Glutamatergic neuron (in vitro differentiated cells): ENCODE measurements around the gene ALG14. TPM values are rescaled to one million over a fixed set of nuclear protein-coding genes. Genes with fewer than 3 reads are reported as not detected.
"Not testable (repeated sequence)": the region's sequence is repeated elsewhere in the genome, so short reads cannot be mapped to it uniquely, and the experiment has no call there.

Experiments
- DNase-seq: peaks from one replicate; pipeline ENCODE4 v3.0.0; 2022
- H3K27ac Mint-ChIP-seq: one replicate; pipeline ENCODE4 v1.8.0; 2020; ENCODE audit warnings: mild to moderate bottlenecking, mixed read lengths, inconsistent platforms; ENCODE audit not compliant: unreplicated experiment
- H3K27me3 Mint-ChIP-seq: one replicate; pipeline ENCODE4 v1.8.0; 2020; ENCODE audit warnings: mild to moderate bottlenecking, moderate library complexity, mixed read lengths, inconsistent platforms; ENCODE audit not compliant: unreplicated experiment
- H3K36me3 Mint-ChIP-seq: one replicate; pipeline ENCODE4 v1.8.0; 2020; ENCODE audit warnings: mild to moderate bottlenecking, mixed read lengths, inconsistent platforms; ENCODE audit not compliant: unreplicated experiment
- H3K4me1 Mint-ChIP-seq: one replicate; pipeline ENCODE4 v1.8.0; 2020; ENCODE audit warnings: mild to moderate bottlenecking, low read depth, mixed read lengths, inconsistent platforms; ENCODE audit not compliant: unreplicated experiment
- H3K4me3 Mint-ChIP-seq: one replicate; pipeline ENCODE4 v1.8.0; 2020; ENCODE audit warnings: mild to moderate bottlenecking, mixed read lengths, inconsistent platforms; ENCODE audit not compliant: unreplicated experiment
- H3K9me3 Mint-ChIP-seq: one replicate; pipeline ENCODE4 v1.8.0; 2020; ENCODE audit warnings: mild to moderate bottlenecking, moderate library complexity, mixed read lengths, inconsistent platforms; ENCODE audit not compliant: unreplicated experiment
- CTCF ChIP-seq: fragments of 200-600 bp; sonication (generic); IDR thresholded peaks from one replicate; pipeline ENCODE4 v1.5.0; 2021; ENCODE audit not compliant: partially characterized antibody, unreplicated experiment
- total RNA-seq: library from RNA; stranded (reverse); fragmentation: NEBNext Ultra II Directional; extraction: Animal tissue kit (Norgen Biotek cat#: 25700); gene quantifications from one replicate; pipeline ENCODE4 v1.2.1, GENCODE V29; 2021; ENCODE audit not compliant: unreplicated experiment

Gene ALG14
- total RNA-seq, 1 donor from 2014 or later: 4.7 TPM

- H3K27me3 Mint-ChIP-seq: peaks cover 3% of the 10 kb centered on the region
- no peak overlapping the region for H3K4me3 Mint-ChIP-seq
- no peaks in the 10 kb centered on the region for H3K4me1 Mint-ChIP-seq
- H3K9me3 Mint-ChIP-seq: no peaks in the 10 kb centered on the region
- no peak overlapping the region for H3K27ac Mint-ChIP-seq
- TF ChIP-seq CTCF: no peak
- peaks cover 1% of the 10 kb centered on the region for H3K36me3 Mint-ChIP-seq
- DNase-seq: no peak
These were observed 23.1 kb upstream of the ALG14 start for GRCh38 chr1:95095833-95096217.

GRCh38 chr1:95094923-95095322 is 22.2 kb upstream of the ALG14 start:
- Mint-ChIP-seq H3K27me3 (peaks cover 3% of the 10 kb centered on the region), H3K27ac (no peak overlapping the region), H3K9me3 (no peaks in the 10 kb centered on the region), H3K4me3 (no peak overlapping the region), H3K36me3 (peaks cover 5% of the 10 kb centered on the region), H3K4me1 (no peaks in the 10 kb centered on the region)
- no peak for TF ChIP-seq CTCF
- no peak for DNase-seq

- no peak for TF ChIP-seq CTCF
- Mint-ChIP-seq H3K9me3 (no peaks in the 10 kb centered on the region), H3K27me3 (peaks cover 5% of the 10 kb centered on the region), H3K36me3 (peaks cover 5% of the 10 kb centered on the region), H3K4me3 (no peak overlapping the region), H3K4me1 (no peaks in the 10 kb centered on the region), H3K27ac (no peak overlapping the region)
- no peak for DNase-seq
These were observed 20.5 kb upstream of the ALG14 start for GRCh38 chr1:95093296-95093695.

GRCh38 chr1:95092891-95093290 is 20.1 kb upstream of the ALG14 start:
- not testable (repeated sequence) for H3K27me3 Mint-ChIP-seq, DNase-seq, H3K4me1 Mint-ChIP-seq, H3K4me3 Mint-ChIP-seq, H3K9me3 Mint-ChIP-seq, H3K36me3 Mint-ChIP-seq, H3K27ac Mint-ChIP-seq

- not testable (repeated sequence) for H3K9me3 Mint-ChIP-seq, H3K4me3 Mint-ChIP-seq, H3K4me1 Mint-ChIP-seq, H3K27me3 Mint-ChIP-seq, DNase-seq, H3K27ac Mint-ChIP-seq, H3K36me3 Mint-ChIP-seq
These were observed 18.5 kb upstream of the ALG14 start for GRCh38 chr1:95091290-95091689.

GRCh38 chr1:95089650-95090287 is 17.0 kb upstream of the ALG14 start:
- no peak overlapping the region for H3K27ac Mint-ChIP-seq
- no peaks in the 10 kb centered on the region for H3K9me3 Mint-ChIP-seq
- no peak overlapping the region for H3K4me3 Mint-ChIP-seq
- no peak for TF ChIP-seq CTCF
- H3K27me3 Mint-ChIP-seq: peaks cover 5% of the 10 kb centered on the region
- H3K4me1 Mint-ChIP-seq: peaks cover 5% of the 10 kb centered on the region
- peaks cover 5% of the 10 kb centered on the region for H3K36me3 Mint-ChIP-seq
- no peak for DNase-seq
